ENCODE results near the gene PPM1F.

Gene PPM1F

GRCh38 chr22:21948824-21949568 is 3.7 kb downstream of the PPM1F start:
- Histone ChIP-seq H3K36me3 (ENCODE audit: insufficient read depth, low read length) (no peaks in the 10 kb centered on the region), H3K9ac (ENCODE audit: insufficient read length) (no peak overlapping the region), H3K27ac (no peak overlapping the region), H3K4me3 (no peak overlapping the region), H3K9me3 (ENCODE audit: low read depth, low read length) (no peaks in the 10 kb centered on the region)
- TF ChIP-seq EZH2 (IDR thresholded peaks at IDR 0.05): no peak
- TF ChIP-seq FOXP2 (optimal IDR thresholded peaks at IDR 0.05; ENCODE audit: control extremely low read depth, extremely low read length, insufficient read depth): no peak
- no peak for TF ChIP-seq POLR2AphosphoS5 (IDR thresholded peaks at IDR 0.05; ENCODE audit: borderline replicate concordance, low read depth, low read length)
- no peak for DNase-seq (ENCODE audit: low read depth, low spot score)

DNA sequence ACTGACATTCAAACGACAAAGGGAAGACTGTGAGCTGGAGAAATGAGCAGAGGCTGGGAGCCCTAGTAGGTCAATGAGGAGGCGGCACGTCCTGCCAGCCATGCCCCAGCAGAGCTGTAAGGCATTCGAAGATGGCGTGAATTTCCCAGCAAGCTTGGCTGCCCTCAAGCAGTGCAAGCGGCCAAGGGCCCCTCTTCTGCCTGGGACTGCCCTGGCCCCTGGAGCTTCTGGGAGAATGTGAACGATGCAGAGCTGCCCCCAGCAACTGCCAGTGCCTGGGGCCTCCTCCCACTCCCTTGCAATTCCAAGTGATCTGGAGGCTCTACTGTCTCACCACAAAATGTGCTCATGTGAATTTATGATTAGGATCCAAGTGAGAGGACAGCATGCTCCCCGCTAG is 4.3 kb downstream of the PPM1F start:
- Histone ChIP-seq H3K9me3 (ENCODE audit: low read depth, low read length) (no peaks in the 10 kb centered on the region), H3K9ac (ENCODE audit: insufficient read length) (no peak overlapping the region), H3K27ac (no peak overlapping the region), H3K36me3 (ENCODE audit: insufficient read depth, low read length) (no peaks in the 10 kb centered on the region), H3K4me3 (no peak overlapping the region)
- no peak for TF ChIP-seq POLR2AphosphoS5 (IDR thresholded peaks at IDR 0.05; ENCODE audit: borderline replicate concordance, low read depth, low read length)
- DNase-seq (ENCODE audit: low read depth, low spot score): no peak

DNA sequence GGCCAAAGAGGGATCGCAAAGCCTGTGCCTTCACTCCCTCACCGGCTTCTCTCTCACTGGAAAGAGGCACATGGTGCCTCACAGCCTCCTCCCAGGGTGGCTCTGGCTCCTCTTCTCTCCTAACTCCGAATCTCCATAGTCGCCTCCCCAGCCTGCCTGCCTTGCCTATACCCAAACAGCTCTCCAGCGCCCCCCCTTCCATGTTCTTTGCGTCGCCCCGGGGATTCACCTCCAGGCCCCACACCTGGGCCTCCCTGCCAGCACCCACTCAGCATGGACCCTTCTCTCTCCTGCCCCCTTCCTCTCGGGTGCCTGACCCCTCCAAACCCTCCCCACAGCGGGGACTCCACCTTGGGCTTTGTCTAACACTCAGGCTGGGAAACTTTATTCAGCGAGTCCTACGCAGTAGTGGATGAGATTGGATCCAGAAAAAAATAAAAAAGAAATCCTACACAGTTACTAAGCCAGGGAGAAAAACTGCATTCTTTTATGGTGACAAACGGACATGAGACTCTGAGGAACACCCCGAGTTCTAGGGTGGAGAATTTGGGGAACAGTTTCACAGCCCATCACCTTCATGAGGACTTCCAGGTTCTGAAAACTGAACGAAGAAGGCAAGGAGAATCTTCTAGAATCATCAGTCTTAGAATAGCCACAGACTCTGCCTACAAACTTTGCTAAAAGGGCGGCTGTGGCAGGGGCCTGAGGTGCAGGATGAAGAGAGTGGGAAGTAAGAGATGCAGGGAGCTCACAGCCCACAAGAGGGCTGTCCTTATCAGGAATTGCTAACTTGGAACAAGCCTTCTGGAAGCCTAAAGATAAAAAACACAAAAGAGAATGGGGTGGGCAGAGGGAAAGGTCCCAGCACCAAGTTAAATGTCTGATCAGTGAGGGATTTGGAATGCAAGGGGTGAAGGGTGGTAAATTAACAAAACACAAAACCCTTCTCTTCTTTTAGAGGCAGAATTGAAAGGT is 5.3 kb downstream of the PPM1F start:
- no peak overlapping the region for H3K27ac ChIP-seq
- no peak for DNase-seq (ENCODE audit: low read depth, low spot score)
- TF ChIP-seq FOXP2 (optimal IDR thresholded peaks at IDR 0.05; ENCODE audit: control extremely low read depth, extremely low read length, insufficient read depth) (no peak), POLR2AphosphoS5 (IDR thresholded peaks at IDR 0.05; ENCODE audit: borderline replicate concordance, low read depth, low read length) (no peak), EZH2 (IDR thresholded peaks at IDR 0.05) (no peak)
- H3K9ac ChIP-seq (ENCODE audit: insufficient read length): no peak overlapping the region
- H3K36me3 ChIP-seq (ENCODE audit: insufficient read depth, low read length): no peaks in the 10 kb centered on the region
- H3K4me3 ChIP-seq: no peak overlapping the region
- no peaks in the 10 kb centered on the region for H3K9me3 ChIP-seq (ENCODE audit: low read depth, low read length)

GRCh38 chr22:21946262-21946925 is 6.3 kb downstream of the PPM1F start:
- no peak overlapping the region for H3K9ac ChIP-seq (ENCODE audit: insufficient read length)
- H3K9me3 ChIP-seq (ENCODE audit: low read depth, low read length): no peaks in the 10 kb centered on the region
- no peak overlapping the region for H3K27ac ChIP-seq
- no peak for TF ChIP-seq EZH2 (IDR thresholded peaks at IDR 0.05)
- TF ChIP-seq POLR2AphosphoS5 (IDR thresholded peaks at IDR 0.05; ENCODE audit: borderline replicate concordance, low read depth, low read length): no peak
- no peak for TF ChIP-seq FOXP2 (optimal IDR thresholded peaks at IDR 0.05; ENCODE audit: control extremely low read depth, extremely low read length, insufficient read depth)
- no peaks in the 10 kb centered on the region for H3K36me3 ChIP-seq (ENCODE audit: insufficient read depth, low read length)
- no peak overlapping the region for H3K4me3 ChIP-seq
- DNase-seq (ENCODE audit: low read depth, low spot score): no peak

DNA sequence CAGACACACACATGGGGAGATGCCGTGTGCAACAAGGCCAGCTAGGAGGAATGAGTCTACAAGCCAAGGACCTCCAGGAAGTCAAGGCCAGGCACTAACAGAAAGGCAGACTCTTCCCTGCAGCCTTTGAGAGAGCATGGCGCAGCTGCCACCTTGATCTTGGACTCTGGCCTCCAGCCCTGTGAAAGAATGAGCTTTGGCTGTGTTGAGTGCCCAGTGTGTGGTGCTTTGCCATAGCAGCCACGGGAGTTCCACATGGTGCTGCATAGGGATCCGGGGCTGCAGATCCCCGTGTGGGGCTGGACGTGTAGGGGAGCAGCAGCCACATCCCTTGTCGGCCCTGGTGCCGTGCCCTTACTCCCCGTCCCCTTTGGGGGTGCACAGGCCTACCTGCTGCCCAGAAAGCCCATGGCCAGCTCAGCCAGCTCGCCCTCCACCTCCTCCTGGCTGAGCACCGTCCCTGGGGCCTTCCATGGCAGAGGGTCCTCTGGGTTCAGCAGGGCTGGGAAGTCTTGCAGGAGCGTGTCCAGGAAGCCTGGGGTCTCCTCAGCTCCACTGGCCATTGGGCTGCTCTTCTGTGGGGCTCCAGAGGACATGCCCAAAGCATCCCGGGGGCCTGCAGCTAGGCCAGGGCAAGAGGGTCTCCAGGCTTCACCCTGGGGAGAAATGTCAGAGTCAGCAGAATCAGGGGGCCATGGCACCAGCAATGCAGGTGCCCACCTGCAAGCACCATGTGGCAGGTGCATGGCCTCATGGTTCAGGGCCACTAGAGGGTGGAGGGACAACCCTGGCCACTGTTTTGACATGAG is 7.0 kb downstream of the PPM1F start:
- no peak for DNase-seq (ENCODE audit: low read depth, low spot score)
- no peak overlapping the region for H3K4me3 ChIP-seq
- H3K9ac ChIP-seq (ENCODE audit: insufficient read length): no peak overlapping the region
- no peaks in the 10 kb centered on the region for H3K9me3 ChIP-seq (ENCODE audit: low read depth, low read length)
- no peak for TF ChIP-seq POLR2AphosphoS5 (IDR thresholded peaks at IDR 0.05; ENCODE audit: borderline replicate concordance, low read depth, low read length)
- no peak for TF ChIP-seq EZH2 (IDR thresholded peaks at IDR 0.05)
- TF ChIP-seq FOXP2 (optimal IDR thresholded peaks at IDR 0.05; ENCODE audit: control extremely low read depth, extremely low read length, insufficient read depth): no peak
- no peaks in the 10 kb centered on the region for H3K36me3 ChIP-seq (ENCODE audit: insufficient read depth, low read length)
- no peak overlapping the region for H3K27ac ChIP-seq

DNA sequence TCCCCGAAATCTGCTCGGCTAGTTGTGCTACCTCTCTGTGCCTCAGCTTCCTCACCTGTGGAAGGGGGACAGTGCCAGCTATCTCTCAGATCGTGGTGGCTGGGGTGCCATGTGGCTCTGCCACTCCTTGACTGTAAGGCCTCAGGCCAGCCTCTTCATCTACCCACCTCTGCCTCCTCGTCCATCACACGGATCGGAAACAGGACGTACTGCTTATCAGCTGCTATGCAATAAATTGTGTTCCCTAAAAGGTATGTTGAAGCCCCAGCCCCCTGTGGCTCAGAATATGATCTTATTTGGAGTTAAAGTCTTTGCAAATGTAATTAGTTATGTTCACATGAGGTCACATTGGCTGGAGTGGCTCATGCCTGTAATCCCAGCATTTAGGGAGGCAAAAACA is 7.8 kb downstream of the PPM1F start:
- no peak overlapping the region for H3K27ac ChIP-seq
- H3K4me3 ChIP-seq: no peak overlapping the region
- DNase-seq (ENCODE audit: low read depth, low spot score): no peak
- no peaks in the 10 kb centered on the region for H3K9me3 ChIP-seq (ENCODE audit: low read depth, low read length)
- no peak for TF ChIP-seq EZH2 (IDR thresholded peaks at IDR 0.05)
- TF ChIP-seq FOXP2 (optimal IDR thresholded peaks at IDR 0.05; ENCODE audit: control extremely low read depth, extremely low read length, insufficient read depth): no peak
- no peak for TF ChIP-seq POLR2AphosphoS5 (IDR thresholded peaks at IDR 0.05; ENCODE audit: borderline replicate concordance, low read depth, low read length)
- no peaks in the 10 kb centered on the region for H3K36me3 ChIP-seq (ENCODE audit: insufficient read depth, low read length)
- no peak overlapping the region for H3K9ac ChIP-seq (ENCODE audit: insufficient read length)

GRCh38 chr22:21943571-21944448 is 8.8 kb downstream of the PPM1F start:
- no peak for DNase-seq (ENCODE audit: low read depth, low spot score)
- TF ChIP-seq EZH2 (IDR thresholded peaks at IDR 0.05) (no peak), POLR2AphosphoS5 (IDR thresholded peaks at IDR 0.05; ENCODE audit: borderline replicate concordance, low read depth, low read length) (no peak)
- Histone ChIP-seq H3K9ac (ENCODE audit: insufficient read length) (no peak overlapping the region), H3K27ac (no peak overlapping the region), H3K4me3 (no peak overlapping the region), H3K9me3 (ENCODE audit: low read depth, low read length) (no peaks in the 10 kb centered on the region), H3K36me3 (ENCODE audit: insufficient read depth, low read length) (no peaks in the 10 kb centered on the region)

All from SK-N-MC (cell line).